GM18868 (cell line): ENCODE results near the gene KCTD15.

Experiments used
- ATAC-seq: cut with Tn5 transposase; IDR thresholded peaks from one replicate; pipeline ENCODE4 v1.9.1; 2021; ENCODE audit warnings: mild to moderate bottlenecking, moderate library complexity; ENCODE audit not compliant: unreplicated experiment

The KCTD15 gene

DNA sequence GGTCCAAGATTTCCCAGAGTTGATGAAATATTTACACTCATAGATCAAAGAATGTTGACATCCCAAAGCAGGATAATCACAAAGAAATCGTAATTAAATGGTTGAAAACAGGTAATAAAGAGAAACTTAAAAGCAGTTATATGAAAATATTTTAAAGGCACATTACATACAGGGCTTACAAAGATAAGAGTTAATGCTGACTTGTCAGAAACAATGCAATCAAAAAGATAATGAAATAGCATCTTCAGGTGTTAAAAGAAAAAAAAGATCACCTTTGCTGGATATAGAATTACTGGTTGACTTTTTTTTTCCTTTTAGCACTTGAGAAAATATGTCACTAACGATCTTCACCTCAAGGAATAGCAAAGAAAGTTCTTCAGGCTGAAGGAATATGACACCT is 48.8 kb downstream of the KCTD15 start:
- no peak for ATAC-seq

DNA sequence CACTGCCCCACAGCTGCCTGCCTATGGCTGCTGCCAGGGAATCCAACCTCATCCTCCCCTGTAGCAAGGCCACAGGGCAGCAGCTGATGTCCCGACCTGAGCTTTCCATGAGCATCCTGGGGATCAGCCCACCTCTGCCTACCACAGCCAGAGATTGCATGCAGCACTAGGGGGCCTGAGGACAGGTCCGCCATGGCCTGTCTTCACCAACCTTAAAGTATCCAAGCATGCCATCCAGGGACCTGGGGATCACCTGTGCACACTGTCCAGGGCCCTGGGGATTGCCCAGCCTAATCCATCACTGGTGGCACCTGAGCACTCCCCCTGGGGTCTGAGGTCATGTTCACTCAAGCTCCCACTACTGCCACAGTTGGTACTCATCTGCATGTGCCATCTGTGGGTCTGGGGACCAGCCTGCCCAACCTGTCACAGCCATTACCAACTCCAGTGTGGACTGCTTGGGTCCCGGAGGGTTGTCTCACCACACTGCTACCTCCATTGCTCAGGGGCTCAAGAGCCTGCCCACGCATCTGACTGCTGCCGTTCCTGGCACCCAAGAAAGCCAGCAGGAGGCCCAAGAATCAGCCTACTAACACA is 53.0 kb downstream of the KCTD15 start:
- no peak for ATAC-seq

DNA sequence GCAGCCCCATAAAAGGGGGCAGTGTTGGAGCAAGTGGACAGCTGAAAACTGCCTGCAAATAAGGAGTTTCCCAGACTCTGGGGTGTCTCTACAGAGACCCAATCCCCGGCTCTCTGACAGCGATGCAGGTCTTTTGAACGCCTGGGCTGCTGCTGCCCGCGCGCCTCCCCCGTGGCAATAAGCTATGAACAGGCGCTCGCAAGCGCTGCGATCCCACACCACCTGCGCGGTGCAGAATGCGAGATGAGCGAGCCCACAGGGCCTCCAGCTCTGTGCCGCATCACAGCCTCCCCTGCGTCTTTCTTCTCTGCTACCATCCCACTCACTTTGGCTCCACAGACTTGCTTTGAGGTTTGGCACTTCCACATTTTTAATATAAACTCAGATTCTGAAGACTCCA is 62.3 kb downstream of the KCTD15 start:
- no peak for ATAC-seq

- ATAC-seq: no peak
Measured at GRCh38 chr19:33860312-33861090, 63.8 kb downstream of the KCTD15 start.

DNA sequence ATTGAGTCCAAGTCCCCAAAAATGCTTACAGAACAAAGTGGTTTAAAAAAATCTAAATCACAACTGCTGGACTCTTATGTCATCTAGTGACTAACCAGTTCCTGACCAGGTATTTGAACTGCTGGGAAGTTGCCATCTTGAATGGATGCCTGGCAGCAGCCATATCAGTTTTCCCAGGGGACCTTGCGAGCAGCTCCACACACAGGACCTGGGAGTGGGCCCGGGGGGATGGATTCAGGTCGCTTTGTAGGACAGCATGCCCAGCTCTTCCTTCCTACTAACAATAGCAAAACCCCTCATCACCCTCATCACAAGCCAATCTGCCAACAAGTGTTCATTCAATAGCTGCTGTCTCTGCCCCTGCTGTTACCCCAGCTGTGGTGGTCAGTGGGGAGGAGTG is 65.3 kb downstream of the KCTD15 start:
- no peak for ATAC-seq

DNA sequence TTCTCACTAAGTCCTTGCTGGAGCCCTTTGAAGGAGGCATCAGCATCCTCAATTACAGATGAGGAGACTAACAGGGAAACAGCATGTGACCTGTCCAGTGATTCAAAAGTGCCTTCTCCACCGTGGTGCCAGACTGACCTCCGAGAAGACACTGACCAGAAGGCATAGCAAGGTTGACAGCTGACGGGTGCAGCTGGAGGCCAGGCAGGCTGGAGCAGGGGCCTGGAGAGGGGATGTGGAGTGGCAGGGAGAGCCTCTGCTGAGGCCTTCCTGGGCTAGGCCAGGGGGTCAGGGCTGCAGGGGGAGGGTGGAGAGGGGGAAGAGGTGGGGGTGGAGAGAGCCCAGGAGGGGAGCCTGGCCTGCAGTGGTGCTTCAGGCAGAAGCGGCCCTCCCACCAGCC is 66.3 kb downstream of the KCTD15 start:
- ATAC-seq: no peak

GRCh38 chr19:33863436-33863835 is 66.8 kb downstream of the KCTD15 start:
- no peak for ATAC-seq

DNA sequence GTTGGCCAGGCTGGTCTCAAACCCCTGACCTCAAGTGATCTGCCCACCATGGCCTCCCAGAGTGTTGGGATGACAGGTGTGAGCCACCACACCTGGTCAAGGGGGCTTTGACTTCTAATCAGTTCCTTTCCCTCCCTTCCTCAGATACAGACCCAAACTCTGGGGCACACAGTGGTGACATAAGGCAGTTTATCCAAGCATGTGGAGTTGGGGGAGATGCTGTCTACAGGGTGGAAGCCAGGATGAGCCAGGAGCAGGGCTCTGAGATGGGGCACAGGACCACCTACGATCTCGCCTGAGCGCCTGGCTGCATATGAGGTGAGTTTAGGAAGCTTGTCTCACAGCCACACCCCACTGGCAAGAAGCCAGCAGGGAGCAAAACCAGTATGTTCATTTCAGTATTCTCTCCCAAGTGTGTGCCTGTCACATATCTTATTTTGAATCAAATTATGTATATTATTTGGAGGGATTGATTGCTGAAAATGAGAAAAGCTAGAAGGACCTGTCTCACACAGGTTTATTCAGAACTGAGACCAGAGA is 67.7 kb downstream of the KCTD15 start:
- ATAC-seq: no peak

DNA sequence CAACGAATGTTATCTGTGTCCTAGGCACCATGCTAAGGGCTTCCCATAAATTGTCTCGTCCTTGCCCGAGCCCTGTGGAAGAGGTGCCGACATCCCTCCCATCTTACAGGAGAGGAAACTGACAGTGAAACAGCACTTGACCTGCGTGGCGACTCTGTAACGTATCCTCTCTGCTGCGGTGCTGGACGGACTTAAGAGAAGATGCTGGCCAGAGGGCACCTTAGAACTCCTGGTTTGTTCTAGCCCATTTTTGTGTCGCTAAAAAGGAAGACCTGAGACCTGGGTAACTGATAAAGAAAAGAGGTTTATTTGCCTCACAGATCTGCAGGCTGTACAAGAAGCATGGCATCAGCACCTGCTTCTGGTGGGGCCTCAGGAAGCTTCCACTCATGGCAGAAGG is 68.6 kb downstream of the KCTD15 start:
- ATAC-seq: no peak
